GM12873 (cell line): ENCODE results near the gene GFRAL.
A peak's percentile ranks its signal among the peaks of the same experiment; 100 is the strongest.

Experiments used
- TF ChIP-seq, protein P1 (sequence below): IDR thresholded peaks from 2 replicates; pipeline ENCODE4 v1.5.1; 2012; ENCODE audit warnings: low read depth, mild to moderate bottlenecking, moderate library complexity, low read length, control low read depth; ENCODE audit not compliant: insufficient read depth; ENCODE audit errors: missing control alignments

Gene GFRAL

DNA sequence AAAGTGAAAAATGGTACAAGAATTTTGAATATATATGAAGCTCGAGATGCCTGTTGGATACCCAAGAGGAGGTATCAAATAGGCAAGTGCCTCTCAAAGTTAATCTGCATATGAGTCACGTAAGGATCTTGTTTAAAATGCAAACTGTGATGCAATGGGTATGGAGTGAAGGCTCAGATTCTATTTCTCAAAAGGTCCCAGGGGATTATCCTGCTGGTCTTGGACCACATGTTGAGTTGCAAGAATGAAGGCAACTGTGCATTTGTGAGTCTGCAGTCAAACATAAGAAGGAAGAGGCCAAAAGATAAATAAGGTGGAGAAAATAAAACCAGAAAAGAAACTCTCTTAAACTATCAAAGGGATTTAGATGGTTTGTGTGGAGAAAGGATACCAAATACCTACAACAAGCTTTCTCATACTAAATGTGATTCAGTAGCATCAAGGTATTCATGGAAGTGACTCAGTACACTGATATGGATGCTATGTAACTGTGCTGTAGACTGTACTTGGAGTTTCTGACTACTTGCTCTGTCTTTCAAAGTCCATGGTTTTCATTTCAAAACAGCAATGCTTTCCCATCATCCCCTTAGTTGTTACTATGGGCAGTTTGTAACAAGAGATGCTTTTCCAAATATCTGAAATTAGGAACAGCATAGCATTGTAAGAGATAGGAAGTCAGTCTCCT is 106.3 kb downstream of the GFRAL start:
- TF ChIP-seq, protein P1, sequence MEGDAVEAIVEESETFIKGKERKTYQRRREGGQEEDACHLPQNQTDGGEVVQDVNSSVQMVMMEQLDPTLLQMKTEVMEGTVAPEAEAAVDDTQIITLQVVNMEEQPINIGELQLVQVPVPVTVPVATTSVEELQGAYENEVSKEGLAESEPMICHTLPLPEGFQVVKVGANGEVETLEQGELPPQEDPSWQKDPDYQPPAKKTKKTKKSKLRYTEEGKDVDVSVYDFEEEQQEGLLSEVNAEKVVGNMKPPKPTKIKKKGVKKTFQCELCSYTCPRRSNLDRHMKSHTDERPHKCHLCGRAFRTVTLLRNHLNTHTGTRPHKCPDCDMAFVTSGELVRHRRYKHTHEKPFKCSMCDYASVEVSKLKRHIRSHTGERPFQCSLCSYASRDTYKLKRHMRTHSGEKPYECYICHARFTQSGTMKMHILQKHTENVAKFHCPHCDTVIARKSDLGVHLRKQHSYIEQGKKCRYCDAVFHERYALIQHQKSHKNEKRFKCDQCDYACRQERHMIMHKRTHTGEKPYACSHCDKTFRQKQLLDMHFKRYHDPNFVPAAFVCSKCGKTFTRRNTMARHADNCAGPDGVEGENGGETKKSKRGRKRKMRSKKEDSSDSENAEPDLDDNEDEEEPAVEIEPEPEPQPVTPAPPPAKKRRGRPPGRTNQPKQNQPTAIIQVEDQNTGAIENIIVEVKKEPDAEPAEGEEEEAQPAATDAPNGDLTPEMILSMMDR = no peak

DNA sequence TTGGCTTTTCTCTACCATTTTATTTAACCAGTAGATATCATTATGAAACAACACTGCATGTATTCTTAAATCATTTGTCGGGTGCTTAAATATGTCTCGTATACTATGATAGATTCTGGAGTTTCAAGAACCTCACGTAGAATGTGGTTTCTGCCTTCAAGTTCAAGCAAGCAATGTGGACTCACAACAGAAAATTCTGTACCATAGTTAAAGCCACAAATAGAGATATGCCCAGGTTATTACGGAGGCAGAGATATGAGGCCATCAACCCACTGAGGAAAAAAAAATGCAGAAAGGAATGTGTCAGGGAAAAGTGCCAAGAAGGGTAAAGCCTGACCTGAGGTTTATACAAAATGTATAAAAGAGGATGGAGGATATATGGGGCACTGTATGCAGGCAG is 109.9 kb downstream of the GFRAL start:
- TF ChIP-seq, protein P1 = no peak

DNA sequence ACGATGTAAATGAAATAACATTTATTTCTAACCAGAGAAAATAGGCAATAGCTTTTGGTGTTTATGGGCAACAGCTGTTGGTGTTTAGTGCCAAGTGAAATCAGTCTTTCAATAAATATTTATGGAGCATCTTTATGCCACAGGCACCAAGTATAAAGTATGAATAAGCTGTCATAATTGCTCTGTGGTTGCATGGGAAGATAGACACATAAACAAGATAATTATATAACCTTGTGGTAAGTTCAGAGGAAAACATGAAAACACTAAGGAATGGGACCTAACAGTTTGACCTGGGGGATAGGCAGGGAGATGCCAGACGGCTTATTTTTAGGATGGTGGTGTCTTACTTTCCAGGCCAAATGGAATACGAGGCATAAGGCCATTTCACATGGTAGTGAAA is 110.9 kb downstream of the GFRAL start:
- TF ChIP-seq, protein P1 = no peak

DNA sequence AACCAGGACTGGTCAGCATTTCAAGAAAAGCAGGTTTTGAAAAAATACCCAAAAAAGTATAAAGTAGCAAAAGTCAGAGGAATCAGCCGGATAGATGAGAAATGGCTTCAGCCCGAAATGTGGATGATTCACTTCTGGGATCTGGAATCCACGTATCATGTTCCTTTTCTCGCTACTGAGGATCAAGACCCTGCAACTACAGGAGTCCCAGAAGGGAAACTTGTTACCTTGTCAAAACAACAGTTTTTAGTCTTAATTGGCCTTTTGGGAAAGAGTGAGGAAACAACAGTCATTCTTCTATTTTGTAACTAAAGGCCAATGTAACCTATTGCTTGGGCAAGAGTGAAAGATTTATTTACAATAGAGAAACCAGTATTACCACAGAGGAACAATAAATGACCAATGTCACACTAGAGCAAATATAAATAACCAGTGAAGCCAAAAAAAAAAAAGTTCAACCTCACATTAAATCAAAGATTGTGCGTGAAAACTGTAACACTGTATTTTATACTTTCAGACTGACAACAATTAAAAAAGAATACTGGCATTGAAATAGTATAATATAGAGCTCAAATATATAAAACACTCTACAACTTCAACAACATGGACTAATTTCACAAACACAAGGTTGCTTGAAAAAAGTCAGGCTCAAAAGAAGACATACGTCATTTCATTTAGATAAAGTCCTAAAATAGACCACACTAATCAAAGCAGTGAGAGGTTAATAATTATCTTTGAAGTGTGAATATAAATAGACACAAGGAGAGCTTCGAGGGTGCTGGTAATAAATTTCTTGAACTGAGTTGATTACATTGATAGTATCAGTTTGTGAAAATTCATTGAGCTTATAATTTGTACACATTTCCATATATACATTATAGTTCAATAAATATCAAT is 116.2 kb downstream of the GFRAL start:
- TF ChIP-seq, protein P1 = no peak

DNA sequence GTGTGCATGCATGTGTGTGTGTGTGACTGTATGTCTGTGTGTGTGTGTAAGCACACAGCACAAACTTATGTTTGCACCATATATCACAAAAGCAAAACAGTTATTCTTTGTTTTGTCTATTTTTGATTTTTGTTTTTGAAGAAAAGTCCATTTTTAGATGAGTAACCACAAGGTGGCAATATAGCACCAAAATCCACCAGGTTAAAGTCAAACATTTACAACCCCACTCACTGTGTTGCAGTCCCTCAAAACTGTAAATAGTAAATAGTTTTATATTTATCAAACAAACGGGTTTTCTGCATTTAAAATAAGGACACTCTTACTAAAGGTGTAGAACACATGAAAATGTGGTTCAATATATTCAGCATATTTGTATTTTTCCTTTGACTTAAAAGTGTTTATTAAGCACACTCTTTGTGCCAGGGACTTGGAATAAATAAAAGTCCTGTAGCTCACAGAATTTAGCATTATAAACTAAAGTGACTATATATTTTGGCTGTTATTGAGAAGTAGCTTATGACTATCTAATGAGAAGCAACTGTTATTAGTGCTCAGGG is 118.5 kb downstream of the GFRAL start:
- TF ChIP-seq, protein P1 = peak; percentile 40

DNA sequence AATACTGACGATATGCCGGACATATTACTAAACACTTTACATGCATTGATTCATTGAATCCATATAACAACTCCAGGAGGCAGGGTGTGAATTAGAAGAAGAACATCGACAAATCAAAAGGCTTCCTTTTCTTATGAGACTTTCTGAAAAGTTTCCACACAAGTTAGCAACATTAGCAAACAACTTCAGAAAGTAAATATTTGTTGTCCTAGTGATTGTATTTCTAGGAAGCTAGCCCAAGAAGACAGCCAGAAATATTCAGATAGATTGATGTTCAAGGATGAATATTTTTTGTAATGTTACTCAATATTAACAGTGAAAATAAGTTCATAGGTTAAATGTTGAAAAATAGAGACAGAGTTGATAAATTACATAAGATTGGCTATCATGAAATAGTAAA is 120.6 kb downstream of the GFRAL start:
- TF ChIP-seq, protein P1 = no peak

DNA sequence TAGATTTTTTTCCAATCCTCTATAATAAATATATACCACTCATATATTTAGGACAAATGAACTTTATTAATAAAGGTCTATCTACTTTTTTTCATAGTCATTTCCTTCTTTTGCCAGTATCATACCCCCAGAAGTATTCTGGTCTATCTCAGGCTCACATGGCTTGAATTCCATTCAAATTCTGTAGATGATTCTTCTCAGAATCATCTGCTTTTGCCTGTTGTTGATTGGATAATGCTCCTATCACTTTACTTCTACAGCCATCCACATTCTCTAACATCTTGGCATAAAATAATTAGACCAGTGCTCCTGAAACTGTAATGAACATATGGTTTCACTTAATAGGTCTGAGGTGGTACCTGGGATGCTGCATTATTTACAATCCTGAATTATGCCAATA is 121.2 kb downstream of the GFRAL start:
- TF ChIP-seq, protein P1 = no peak
